GM18519 (cell line): Measurements from ENCODE around the gene GJA5.
"Not testable (repeated sequence)": the region's sequence is repeated elsewhere in the genome, so short reads cannot be mapped to it uniquely, and the experiment has no call there.

Experiments used
- ATAC-seq: cut with Tn5 transposase; IDR thresholded peaks from one replicate; pipeline ENCODE4 v1.9.1; 2021; ENCODE audit warnings: mild to moderate bottlenecking, moderate library complexity; ENCODE audit not compliant: unreplicated experiment, low FRiP score

GJA5 gene

DNA sequence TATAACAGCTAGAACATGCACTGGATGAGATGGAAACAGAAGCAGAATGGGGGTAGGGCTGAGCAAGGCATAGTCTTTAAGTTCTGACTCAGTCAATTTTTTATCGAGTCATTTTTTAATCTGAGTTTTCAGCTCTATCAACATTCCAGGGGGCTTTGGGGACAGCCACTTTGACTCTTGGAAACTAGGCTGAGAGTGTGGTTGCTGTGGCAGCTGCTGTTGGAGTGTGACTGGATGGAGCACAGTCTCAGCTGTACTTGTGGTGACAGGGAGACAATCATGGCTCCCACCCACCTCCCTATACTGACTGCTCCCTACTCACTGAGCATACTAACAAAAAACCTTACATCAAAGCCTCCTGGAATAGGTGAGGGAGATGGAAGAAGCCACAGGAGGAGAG is 25.0 kb downstream of the GJA5 start:
- ATAC-seq, result no peak

- ATAC-seq, result not testable (repeated sequence)
These were observed 26.0 kb downstream of the GJA5 start for GRCh38 chr1:147734291-147734841.

DNA sequence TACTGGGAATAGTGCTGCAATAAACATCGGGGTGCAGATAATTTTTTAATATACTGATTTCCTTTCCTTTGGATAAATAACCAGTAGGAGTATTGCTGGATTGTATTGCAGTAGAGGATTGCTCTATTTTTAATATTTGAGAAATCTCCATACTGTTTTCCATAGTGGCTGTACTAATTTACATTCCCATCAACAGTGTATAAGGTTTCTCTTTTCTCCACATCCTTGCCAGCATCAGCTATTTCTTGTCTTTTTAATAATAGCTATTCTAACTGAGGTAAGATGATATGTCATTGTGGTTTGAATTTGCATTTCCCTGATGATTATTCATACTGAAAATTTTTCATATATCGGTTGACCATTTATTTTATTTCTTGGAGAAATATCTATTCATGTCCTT is 31.1 kb downstream of the GJA5 start:
- no peak for ATAC-seq

DNA sequence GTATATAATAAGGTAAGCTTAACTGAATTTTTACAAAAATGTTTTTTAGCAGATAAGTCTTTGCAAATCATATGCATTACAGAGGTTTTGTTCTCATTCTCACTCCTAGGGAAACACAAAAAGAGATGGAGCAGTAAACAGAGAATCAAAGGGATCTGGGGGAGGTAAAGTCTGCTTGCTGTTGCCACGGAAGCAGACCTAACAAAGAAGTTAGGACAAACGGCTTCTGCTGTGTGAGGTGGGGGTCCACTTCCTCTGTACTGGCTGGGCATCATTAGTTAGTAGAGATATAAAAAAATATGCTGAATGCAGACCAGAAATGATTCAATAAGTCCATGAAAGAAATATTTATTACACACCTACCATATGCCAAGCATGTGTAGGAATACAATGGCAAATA is 34.2 kb downstream of the GJA5 start:
- no peak for ATAC-seq

- ATAC-seq, result no peak
These were observed 34.7 kb downstream of the GJA5 start for GRCh38 chr1:147725685-147726084.

DNA sequence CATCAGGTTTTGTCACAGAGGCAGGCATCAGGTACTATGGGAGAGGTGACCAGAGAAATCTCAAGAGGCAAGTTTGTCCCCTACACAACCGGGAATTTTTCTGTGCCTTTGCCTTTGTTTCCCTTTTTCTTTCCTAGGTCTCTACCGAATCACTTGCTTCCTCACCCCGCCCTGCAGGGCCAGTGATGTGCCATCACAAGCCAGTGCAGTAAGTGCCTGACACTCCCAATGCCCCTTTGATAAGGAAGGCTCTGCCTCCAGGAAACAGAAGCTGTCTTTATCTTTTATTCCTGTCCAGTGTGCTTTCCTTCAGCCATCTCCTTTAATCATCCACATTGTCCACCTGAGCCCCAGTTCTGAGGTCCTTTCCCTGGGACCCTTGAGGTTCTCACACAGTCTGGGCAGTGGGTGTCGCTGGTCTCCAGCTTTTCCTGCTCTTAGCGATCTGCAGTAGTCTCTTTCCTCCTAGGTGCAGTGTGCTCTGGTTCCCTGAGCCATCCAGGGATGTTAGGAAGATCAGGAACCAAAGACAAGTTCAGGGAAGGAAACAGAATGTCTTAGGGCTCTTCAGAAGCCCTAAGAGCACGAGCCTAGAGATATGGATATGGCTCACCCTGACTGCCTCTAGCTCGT is 36.6 kb downstream of the GJA5 start:
- ATAC-seq, result no peak

GRCh38 chr1:147722124-147722523 is 38.3 kb downstream of the GJA5 start:
- no peak for ATAC-seq

DNA sequence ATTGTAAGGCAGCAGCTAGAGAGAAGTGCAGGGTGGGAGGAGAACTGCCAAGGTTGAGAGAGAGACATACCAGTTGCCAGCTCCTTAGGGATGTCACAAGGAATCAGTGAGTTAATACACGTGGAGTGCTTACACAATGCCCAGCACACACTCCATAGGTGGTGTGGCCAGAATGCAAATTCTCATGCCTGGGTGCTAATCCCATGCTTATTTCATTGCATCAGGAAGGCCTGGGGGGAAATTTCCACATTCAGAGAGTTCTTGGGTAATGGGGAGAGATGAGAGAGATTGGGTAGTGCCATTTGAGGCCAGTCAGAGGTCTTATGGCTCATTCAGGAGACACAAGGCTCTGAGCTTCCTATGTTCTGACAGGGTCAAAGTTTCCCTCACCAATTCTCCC is 38.7 kb downstream of the GJA5 start:
- no peak for ATAC-seq

DNA sequence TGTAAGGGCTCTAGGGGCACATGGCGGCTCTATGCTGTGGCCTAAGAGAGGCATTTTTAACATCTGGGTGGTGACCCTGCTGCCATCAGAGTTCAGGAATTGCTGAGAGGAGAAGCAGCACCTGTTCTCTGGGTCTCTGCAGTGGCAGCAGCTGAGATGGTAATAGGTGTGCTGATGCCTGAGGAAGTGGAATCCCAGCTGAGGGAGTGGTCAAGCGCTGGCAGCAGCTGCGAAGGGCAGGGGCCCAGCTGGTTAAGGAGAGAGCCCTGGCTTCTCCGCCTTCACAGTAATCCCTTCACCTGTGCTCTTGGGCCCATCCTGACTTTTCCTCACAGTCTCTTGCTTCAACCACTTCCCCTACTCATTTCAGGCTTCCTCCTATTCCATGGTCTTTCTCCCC is 39.8 kb downstream of the GJA5 start:
- ATAC-seq, result no peak

GRCh38 chr1:147719711-147720225 is 40.6 kb downstream of the GJA5 start:
- ATAC-seq, result no peak

DNA sequence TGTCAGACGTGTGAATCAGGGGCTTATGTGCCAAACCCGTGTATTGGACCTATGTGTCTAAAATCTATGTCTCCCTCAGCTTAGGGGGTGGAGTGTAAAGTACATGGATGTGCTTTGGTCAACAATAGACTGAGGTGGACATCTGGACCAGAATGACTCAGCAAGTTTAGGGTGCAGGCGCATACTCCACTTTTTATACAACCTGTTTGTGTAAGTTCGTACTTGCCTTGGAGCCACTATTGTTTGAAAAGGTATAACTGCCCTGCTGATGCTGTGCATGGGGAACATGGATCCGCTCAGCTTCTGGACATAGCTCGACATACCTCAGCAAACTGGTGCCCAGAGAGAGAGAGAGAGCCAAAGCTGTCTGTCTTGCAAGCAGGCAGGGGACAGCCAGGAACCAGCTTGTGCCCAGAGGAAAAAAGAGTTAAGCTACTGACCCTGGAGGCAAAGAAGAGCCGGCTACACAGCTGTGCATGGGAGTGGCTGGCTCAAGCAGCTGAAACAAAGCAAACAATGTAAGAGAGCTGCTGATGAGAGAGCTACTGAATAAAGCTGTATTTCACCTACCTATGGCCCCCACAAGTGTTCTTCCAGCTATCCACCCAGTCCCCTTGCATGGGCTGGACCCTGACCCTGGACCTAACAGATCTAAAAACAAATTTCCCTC is 41.2 kb downstream of the GJA5 start:
- no peak for ATAC-seq

GRCh38 chr1:147717706-147718097 is 42.7 kb downstream of the GJA5 start:
- no peak for ATAC-seq

DNA sequence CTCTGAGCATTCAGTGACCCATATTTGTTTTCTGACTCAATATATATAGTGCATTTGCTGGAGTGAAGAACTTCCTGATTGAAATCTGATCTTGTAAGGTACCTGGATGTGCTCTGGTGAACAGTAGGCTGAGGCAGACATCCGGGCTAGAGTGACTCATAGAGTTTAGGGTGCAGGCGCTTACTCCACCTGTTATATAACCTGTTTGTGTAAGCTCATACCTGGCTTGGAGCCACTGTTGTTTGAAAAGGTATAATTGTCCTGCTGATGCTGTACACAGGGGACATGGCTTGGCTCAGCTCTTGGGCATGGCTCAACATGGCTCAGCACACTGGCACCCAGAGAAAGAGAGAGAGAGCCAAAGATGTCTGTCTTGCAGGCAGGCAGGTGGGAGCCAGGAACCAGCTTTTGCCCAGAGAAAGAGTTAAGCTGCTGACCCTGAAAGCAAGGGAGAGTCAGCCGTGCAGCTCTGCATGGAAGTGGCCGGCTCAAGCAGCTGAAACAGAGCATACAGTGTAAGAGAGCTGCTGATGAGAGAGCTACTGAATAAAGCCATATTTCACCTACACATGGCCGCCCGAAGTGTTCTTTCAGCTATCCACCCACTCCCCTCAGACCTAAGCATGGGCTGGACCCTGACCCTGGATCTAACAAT is 43.2 kb downstream of the GJA5 start:
- no peak for ATAC-seq

DNA sequence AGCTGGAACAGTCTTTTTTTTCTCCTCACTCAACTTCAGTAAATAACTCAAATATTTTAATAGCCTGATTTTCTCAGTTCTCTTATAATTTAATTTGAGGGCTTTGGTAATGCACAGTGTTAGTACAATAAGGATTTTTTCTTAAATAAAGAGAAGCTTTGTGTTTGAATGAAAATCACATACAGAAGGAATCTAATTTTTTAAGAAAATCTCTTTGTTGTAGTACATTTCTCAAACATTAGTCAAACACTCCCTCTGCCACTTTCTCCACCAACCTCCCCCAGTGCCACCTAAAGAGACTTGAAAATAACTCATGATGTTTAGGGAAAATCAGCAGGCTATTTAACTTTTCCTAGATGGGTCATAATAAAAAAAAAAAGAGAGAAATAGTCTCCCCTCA is 47.8 kb downstream of the GJA5 start:
- no peak for ATAC-seq
